Neural cell (in vitro differentiated cells): ENCODE data around the gene CHST13. TPM values are rescaled to one million over a fixed set of nuclear protein-coding genes. Genes with fewer than 3 reads are reported as not detected.
"Not testable (repeated sequence)": the region's sequence is repeated elsewhere in the genome, so short reads cannot be mapped to it uniquely, and the experiment has no call there.

Experiments used
- H2AFZ ChIP-seq: fragments of 200-600, 300-800 bp; sonication (generic), shearing (Covaris generic); 2 replicates; pipeline ENCODE4 v1.6.0; 2014; ENCODE audit warnings: low read depth, mild to moderate bottlenecking, antibody characterized with exemption, low read length, moderate library complexity
- H3F3A ChIP-seq: fragments of 200-600 bp; shearing (Covaris generic); 2 replicates; pipeline ENCODE4 v1.6.1; 2016; ENCODE audit warnings: mild to moderate bottlenecking, moderate library complexity, mixed read lengths, antibody characterized with exemption, low read length; ENCODE audit not compliant: insufficient read depth, poor library complexity, severe bottlenecking
- H3K27ac ChIP-seq: fragments of 200-600, 300-800 bp; sonication (generic), shearing (Covaris generic); 2 replicates; pipeline ENCODE4 v1.5.1; 2014; ENCODE audit warnings: mild to moderate bottlenecking, low read length, moderate library complexity
- H3K27me3 ChIP-seq: fragments of 300-800, 200-600 bp; sonication (generic), shearing (Covaris generic); 2 replicates; pipeline ENCODE4 v1.6.0; 2014; ENCODE audit warnings: mild to moderate bottlenecking, low read depth, low read length, moderate library complexity; ENCODE audit not compliant: insufficient read depth
- H3K36me3 ChIP-seq: fragments of 300-800, 200-600 bp; sonication (generic), shearing (Covaris generic); 2 replicates; pipeline ENCODE4 v1.5.1; 2014; ENCODE audit warnings: mild to moderate bottlenecking, antibody characterized with exemption, low read length, moderate library complexity; ENCODE audit not compliant: insufficient read depth
- H3K4me2 ChIP-seq: fragments of 300-800, 200-600 bp; sonication (generic), shearing (Covaris generic); 2 replicates; pipeline ENCODE4 v1.6.0; 2014; ENCODE audit warnings: mild to moderate bottlenecking, low read length
- H3K4me3 ChIP-seq: fragments of 300-800, 200-600 bp; sonication (generic), shearing (Covaris generic); 2 replicates; pipeline ENCODE4 v1.5.1; 2014; ENCODE audit warnings: mild to moderate bottlenecking, low read length, moderate library complexity
- H3K79me2 ChIP-seq: fragments of 200-600 bp; shearing (Covaris generic); replicated peaks from 2 replicates; pipeline ENCODE4 v1.6.0; 2014; ENCODE audit warnings: mild to moderate bottlenecking, low read length, moderate library complexity; ENCODE audit not compliant: insufficient read depth
- H3K9ac ChIP-seq: fragments of 300-800, 200-600 bp; sonication (generic), shearing (Covaris generic); 2 replicates; pipeline ENCODE4 v1.6.1; 2016; ENCODE audit warnings: mild to moderate bottlenecking, low read length, mixed read lengths
- H3K9me2 ChIP-seq: fragments of 200-600 bp; shearing (Covaris generic); 2 replicates; pipeline ENCODE4 v1.6.1; 2016; ENCODE audit warnings: mild to moderate bottlenecking, low read length, mixed read lengths; ENCODE audit not compliant: insufficient read depth
- H3K9me3 ChIP-seq: fragments of 200-600, 300-800 bp; sonication (generic), shearing (Covaris generic); 2 replicates; pipeline ENCODE4 v1.6.1; 2016; ENCODE audit warnings: mild to moderate bottlenecking, mixed run types, low read length, moderate library complexity, mixed read lengths
- H4K20me1 ChIP-seq: fragments of 200-600 bp; shearing (Covaris generic); 2 replicates; pipeline ENCODE4 v1.6.1; 2016; ENCODE audit warnings: mild to moderate bottlenecking, mixed run types; ENCODE audit not compliant: insufficient read depth
- CTCF ChIP-seq: fragments of 450-650 bp; IDR thresholded peaks from 2 replicates; pipeline ENCODE4 v1.5.1; 2014; ENCODE audit warnings: antibody characterized with exemption, mild to moderate bottlenecking, moderate library complexity; ENCODE audit not compliant: poor library complexity, severe bottlenecking
- EP300 ChIP-seq: fragments of 450-650 bp; conservative IDR thresholded peaks from 2 replicates; pipeline ENCODE4 v1.6.1; 2014; ENCODE audit warnings: antibody characterized with exemption, mild to moderate bottlenecking, moderate library complexity; ENCODE audit not compliant: poor library complexity, severe bottlenecking
- EZH2 ChIP-seq: fragments of 200-600, 300-800 bp; shearing (Covaris generic), sonication (generic); IDR thresholded peaks from 2 replicates; pipeline ENCODE4 v1.6.1; 2014; ENCODE audit warnings: antibody characterized with exemption, low read length, borderline replicate concordance, mild to moderate bottlenecking; ENCODE audit not compliant: insufficient read depth, poor library complexity, severe bottlenecking
- MXI1 ChIP-seq: fragments of 450-650 bp; conservative IDR thresholded peaks from 2 replicates; pipeline ENCODE4 v1.6.1; 2014; ENCODE audit warnings: antibody characterized with exemption, mild to moderate bottlenecking; ENCODE audit not compliant: poor library complexity, severe bottlenecking
- POLR2AphosphoS5 ChIP-seq: IDR thresholded peaks from 2 replicates; pipeline ENCODE4 v1.6.1; 2012
- RAD21 ChIP-seq: fragments of 450-650 bp; conservative IDR thresholded peaks from 2 replicates; pipeline ENCODE4 v1.6.1; 2014; ENCODE audit warnings: antibody characterized with exemption, mild to moderate bottlenecking, moderate library complexity
- REST ChIP-seq: IDR thresholded peaks from 2 replicates; pipeline ENCODE4 v1.6.1; 2012; ENCODE audit warnings: borderline replicate concordance
- SMC3 ChIP-seq: fragments of 450-650 bp; conservative IDR thresholded peaks from 2 replicates; pipeline ENCODE4 v1.6.1; 2014; ENCODE audit warnings: antibody characterized with exemption, mild to moderate bottlenecking, moderate library complexity; ENCODE audit not compliant: poor library complexity
- TAF1 ChIP-seq: IDR thresholded peaks from 2 replicates; pipeline ENCODE4 v1.6.1; 2012; ENCODE audit warnings: low read depth
- polyA plus RNA-seq: library from polyadenylated mRNA; depleted of rRNA; stranded (reverse); fragments of >200 nt; gene quantifications from 2 replicates; pipeline ENCODE4 v1.2.3, GENCODE V29; 2014

CHST13 gene
- polyA plus RNA-seq, 1 donor from 2014 or later: not detected

- H3K4me3 ChIP-seq: no peak overlapping the region
- no peaks in the 10 kb centered on the region for H3K9me3 ChIP-seq
- H2AFZ ChIP-seq: no peak overlapping the region
- no peaks in the 10 kb centered on the region for H3K27me3 ChIP-seq
- H3K36me3 ChIP-seq: no peaks in the 10 kb centered on the region
- H3K79me2 ChIP-seq: no peaks in the 10 kb centered on the region
- no peaks in the 10 kb centered on the region for H4K20me1 ChIP-seq
- no peaks in the 10 kb centered on the region for H3K9me2 ChIP-seq
- no peak overlapping the region for H3K9ac ChIP-seq
- H3F3A ChIP-seq: no peaks in the 10 kb centered on the region
- no peak overlapping the region for H3K27ac ChIP-seq
- TF ChIP-seq REST (no peak), TAF1 (no peak), EP300 (no peak), EZH2 (no peak), SMC3 (no peak), MXI1 (no peak), RAD21 (no peak), POLR2AphosphoS5 (no peak), CTCF (no peak)
- H3K4me2 ChIP-seq: no peak overlapping the region
Measured at GRCh38 chr3:126533506-126533905, 9.6 kb downstream of the CHST13 start.

GRCh38 chr3:126534716-126535115, 10.8 kb downstream of the CHST13 start:
- not testable (repeated sequence) for H3K79me2 ChIP-seq, H3K9ac ChIP-seq, H3K36me3 ChIP-seq, H3K27me3 ChIP-seq, H3K4me2 ChIP-seq, H3K4me3 ChIP-seq, H3F3A ChIP-seq, H2AFZ ChIP-seq, H3K9me3 ChIP-seq, H4K20me1 ChIP-seq, H3K27ac ChIP-seq, H3K9me2 ChIP-seq

- H3K9me2 ChIP-seq: no peaks in the 10 kb centered on the region
- TF ChIP-seq MXI1 (no peak), CTCF (no peak), EZH2 (no peak), REST (no peak), TAF1 (no peak), EP300 (no peak), POLR2AphosphoS5 (no peak), SMC3 (no peak), RAD21 (no peak)
- no peaks in the 10 kb centered on the region for H3K36me3 ChIP-seq
- no peak overlapping the region for H2AFZ ChIP-seq
- no peak overlapping the region for H3K4me3 ChIP-seq
- H3K4me2 ChIP-seq: no peak overlapping the region
- no peaks in the 10 kb centered on the region for H3K79me2 ChIP-seq
- H3K27me3 ChIP-seq: no peaks in the 10 kb centered on the region
- H3K9ac ChIP-seq: no peak overlapping the region
- no peaks in the 10 kb centered on the region for H3K9me3 ChIP-seq
- no peaks in the 10 kb centered on the region for H4K20me1 ChIP-seq
- H3F3A ChIP-seq: no peaks in the 10 kb centered on the region
- no peak overlapping the region for H3K27ac ChIP-seq
Measured at GRCh38 chr3:126535636-126536035, 11.7 kb downstream of the CHST13 start.
